HepG2 (cell line): ENCODE results near the gene BACH1. TPM values are rescaled to one million over a fixed set of nuclear protein-coding genes. Genes with fewer than 3 reads are reported as not detected.

Experiments
- CCDC6 ChIP-seq: sonication (generic); formaldehyde crosslinking; IDR thresholded peaks from 2 replicates; pipeline ENCODE4 v1.8.1; 2022; ENCODE audit warnings: mild to moderate bottlenecking, missing genetic modification reagents, moderate library complexity
- GLI4 ChIP-seq: sonication (generic); formaldehyde crosslinking; IDR thresholded peaks from 2 replicates; pipeline ENCODE4 v1.5.1; 2020; ENCODE audit warnings: missing genetic modification reagents, mild to moderate bottlenecking, moderate library complexity, borderline replicate concordance
- JARID2 ChIP-seq: sonication (generic); formaldehyde crosslinking; IDR thresholded peaks from 2 replicates; pipeline ENCODE4 v1.8.1; 2023; ENCODE audit warnings: missing genetic modification reagents, inconsistent platforms; ENCODE audit not compliant: insufficient replicate concordance
- JUND ChIP-seq: sonication (generic); formaldehyde crosslinking; IDR thresholded peaks from 2 replicates; pipeline ENCODE4 v1.8.0; 2022; ENCODE audit warnings: mild to moderate bottlenecking, missing genetic modification reagents
- KDM5A ChIP-seq: fragments of 200-600 bp; sonication (generic); IDR thresholded peaks from 2 replicates; pipeline ENCODE4 v1.7.0; 2018; ENCODE audit warnings: antibody characterized with exemption, mild to moderate bottlenecking, low read length, borderline replicate concordance
- RFXANK ChIP-seq: IDR thresholded peaks from 2 replicates; pipeline ENCODE4 v1.6.1; 2016
- SMAD9 ChIP-seq: sonication (generic); formaldehyde crosslinking; IDR thresholded peaks from 2 replicates; pipeline ENCODE4 v1.5.1; 2020; ENCODE audit warnings: mild to moderate bottlenecking, missing genetic modification reagents
- SMYD3 ChIP-seq: sonication (generic); formaldehyde crosslinking; IDR thresholded peaks from 2 replicates; pipeline ENCODE4 v1.8.1; 2023; ENCODE audit warnings: mild to moderate bottlenecking, missing genetic modification reagents
- ZFP37 ChIP-seq: sonication (generic); formaldehyde crosslinking; IDR thresholded peaks from 2 replicates; pipeline ENCODE4 v1.4.0; 2020; ENCODE audit warnings: missing genetic modification reagents, borderline replicate concordance
- ZNF343 ChIP-seq: sonication (generic); formaldehyde crosslinking; IDR thresholded peaks from 2 replicates; pipeline ENCODE4 v1.4.0; 2020; ENCODE audit warnings: mild to moderate bottlenecking, missing genetic modification reagents
- ZNF44 ChIP-seq: sonication (generic); formaldehyde crosslinking; IDR thresholded peaks from 2 replicates; pipeline ENCODE4 v1.5.1; 2020; ENCODE audit warnings: mild to moderate bottlenecking, missing genetic modification reagents
- ZNF446 ChIP-seq: sonication (generic); formaldehyde crosslinking; IDR thresholded peaks from 2 replicates; pipeline ENCODE4 v1.5.0; 2020; ENCODE audit warnings: mild to moderate bottlenecking, missing genetic modification reagents
- ZNF468 ChIP-seq: sonication (generic); formaldehyde crosslinking; IDR thresholded peaks from 2 replicates; pipeline ENCODE4 v1.8.0; 2022; ENCODE audit warnings: mild to moderate bottlenecking, moderate library complexity, missing genetic modification reagents
- ZNF501 ChIP-seq: sonication (generic); formaldehyde crosslinking; IDR thresholded peaks from 2 replicates; pipeline ENCODE4 v1.5.1; 2020; ENCODE audit warnings: mild to moderate bottlenecking, moderate library complexity, missing genetic modification reagents
- ZNF670 ChIP-seq: sonication (generic); formaldehyde crosslinking; IDR thresholded peaks from 2 replicates; pipeline ENCODE4 v1.8.0; 2022; ENCODE audit warnings: mild to moderate bottlenecking, missing genetic modification reagents, borderline replicate concordance
- ZNF878 ChIP-seq: sonication (generic); formaldehyde crosslinking; IDR thresholded peaks from 2 replicates; pipeline ENCODE4 v1.8.1; 2023; ENCODE audit warnings: mild to moderate bottlenecking, missing genetic modification reagents, moderate library complexity
- polyA plus RNA-seq, 8 experiments: library from polyadenylated mRNA; depleted of rRNA in 3 of 8; stranded (reverse) in 7 of 8; unstranded in 1 of 8; fragments of >200 nt; fragmentation: Illumina TruSeq in 4 of 8; extraction: Trizol in 4 of 8; gene quantifications; 2 replicates each; pipeline versions ENCODE4 v1.2.1 to v1.2.3, GENCODE V29; 2011 to 2016; ENCODE audit warnings: low read depth in 4 of 8, missing spikeins in 1 of 8, mixed read lengths in 1 of 8; ENCODE audit not compliant: insufficient read depth in 1 of 8
- total RNA-seq, 5 experiments: library from RNA; depleted of rRNA; stranded (reverse); fragments of >200 nt; fragmentation: Illumina TruSeq; extraction: Trizol; gene quantifications; 2 replicates each; pipeline ENCODE4 v1.2.3, GENCODE V29; 2016; ENCODE audit warnings: low read depth in 1 of 5
- TF ChIP-seq, protein P1 (sequence below): sonication (generic); formaldehyde crosslinking; conservative IDR thresholded peaks from 2 replicates; pipeline ENCODE4 v1.8.0; 2022; ENCODE audit warnings: missing genetic modification reagents
- TF ChIP-seq, protein P2 (sequence below): conservative IDR thresholded peaks from 2 replicates; pipeline ENCODE4 v1.6.1; 2018; ENCODE audit warnings: missing genetic modification reagents
- TF ChIP-seq, protein P3 (sequence below): sonication (generic); formaldehyde crosslinking; IDR thresholded peaks from 2 replicates; pipeline ENCODE4 v1.5.0; 2020; ENCODE audit warnings: missing genetic modification reagents
- TF ChIP-seq, protein P4 (sequence below): sonication (generic); formaldehyde crosslinking; IDR thresholded peaks from 2 replicates; pipeline ENCODE4 v1.5.0; 2020; ENCODE audit warnings: missing genetic modification reagents, mild to moderate bottlenecking, borderline replicate concordance
- TF ChIP-seq, protein P5 (sequence below): sonication (generic); formaldehyde crosslinking; conservative IDR thresholded peaks from 2 replicates; pipeline ENCODE4 v1.8.0; 2022; ENCODE audit warnings: mild to moderate bottlenecking, moderate library complexity, missing genetic modification reagents
- TF ChIP-seq, protein P6 (sequence below): sonication (generic); formaldehyde crosslinking; IDR thresholded peaks from 2 replicates; pipeline ENCODE4 v1.4.0; 2020; ENCODE audit warnings: mild to moderate bottlenecking, missing genetic modification reagents

Gene BACH1
- total and polyA plus RNA-seq, 2 of the 13 experiments (the other 11 are each of a cell fraction or from before 2014, with no cell fraction given), result 16.5 to 51.7 TPM

DNA sequence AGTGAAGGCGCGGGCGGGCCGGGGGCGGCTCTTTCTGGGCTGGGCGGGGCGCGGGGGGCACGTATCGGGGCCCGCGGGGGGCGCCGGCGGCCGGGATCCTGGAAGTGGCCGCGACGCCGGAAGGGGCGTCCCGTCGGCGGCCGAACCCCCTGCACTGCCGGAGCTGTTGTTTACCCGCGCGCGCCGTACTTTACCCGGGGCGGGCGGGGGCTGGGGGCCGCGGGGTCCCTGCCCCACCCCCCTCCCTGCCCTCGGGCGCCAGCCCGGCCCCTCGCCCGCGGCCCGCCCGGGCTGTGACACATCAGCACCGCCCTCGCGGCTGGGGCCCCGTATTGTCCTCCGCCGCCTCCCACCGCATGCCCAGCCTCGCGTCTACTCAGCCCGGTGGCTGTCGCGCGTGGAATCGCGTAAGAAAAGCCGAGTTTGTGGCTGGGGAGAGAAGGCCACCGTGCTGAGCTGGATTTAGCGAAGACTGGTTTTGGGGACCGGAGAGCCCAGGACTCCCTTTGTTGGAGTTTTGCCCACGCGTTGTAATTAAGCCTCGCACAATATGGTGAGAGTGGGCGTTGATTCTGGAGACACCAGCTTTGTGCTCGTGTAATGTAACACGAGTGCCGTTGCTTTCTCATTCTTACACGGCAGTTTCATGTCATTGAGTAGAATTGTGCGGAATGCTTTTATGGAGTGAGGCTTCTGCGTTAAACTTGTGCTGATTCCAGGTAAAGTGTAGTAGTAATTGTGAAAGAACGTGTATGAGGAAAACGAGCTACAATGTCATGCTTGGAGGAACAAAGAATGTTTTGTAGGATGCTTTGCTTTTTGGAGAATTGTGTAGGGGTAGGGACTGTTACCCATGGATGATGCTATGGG lies 559 bp downstream of the BACH1 start (continued):
- TF ChIP-seq SMYD3, result no peak
- no peak for TF ChIP-seq RFXANK (CRISPR knock-in tag)
- peak; percentile 53; the same call in 1 of the 2 replicates for TF ChIP-seq ZNF670
- no peak for TF ChIP-seq GLI4 (CRISPR knock-in tag)
- TF ChIP-seq SMAD9 (CRISPR knock-in tag), result 0 out of 2 replicates have a peak, but pooled peaks have one; percentile 46
- no peak for TF ChIP-seq JUND
- TF ChIP-seq, protein P1, sequence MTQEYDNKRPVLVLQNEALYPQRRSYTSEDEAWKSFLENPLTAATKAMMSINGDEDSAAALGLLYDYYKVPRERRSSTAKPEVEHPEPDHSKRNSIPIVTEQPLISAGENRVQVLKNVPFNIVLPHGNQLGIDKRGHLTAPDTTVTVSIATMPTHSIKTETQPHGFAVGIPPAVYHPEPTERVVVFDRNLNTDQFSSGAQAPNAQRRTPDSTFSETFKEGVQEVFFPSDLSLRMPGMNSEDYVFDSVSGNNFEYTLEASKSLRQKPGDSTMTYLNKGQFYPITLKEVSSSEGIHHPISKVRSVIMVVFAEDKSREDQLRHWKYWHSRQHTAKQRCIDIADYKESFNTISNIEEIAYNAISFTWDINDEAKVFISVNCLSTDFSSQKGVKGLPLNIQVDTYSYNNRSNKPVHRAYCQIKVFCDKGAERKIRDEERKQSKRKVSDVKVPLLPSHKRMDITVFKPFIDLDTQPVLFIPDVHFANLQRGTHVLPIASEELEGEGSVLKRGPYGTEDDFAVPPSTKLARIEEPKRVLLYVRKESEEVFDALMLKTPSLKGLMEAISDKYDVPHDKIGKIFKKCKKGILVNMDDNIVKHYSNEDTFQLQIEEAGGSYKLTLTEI (CRISPR knock-in tag), result no peak
- TF ChIP-seq ZFP37 (CRISPR knock-in tag), result no peak
- peak; percentile 81 for TF ChIP-seq ZNF501 (CRISPR knock-in tag)
- TF ChIP-seq CCDC6 (CRISPR knock-in tag), result peak; percentile 65; the same call in 1 of the 2 replicates
- TF ChIP-seq ZNF44 (CRISPR knock-in tag), result no peak
- TF ChIP-seq ZNF343 (CRISPR knock-in tag), result no peak
- no peak for TF ChIP-seq JARID2
- TF ChIP-seq KDM5A, result no peak; the same call in 1 of the 2 replicates
- TF ChIP-seq, protein P2, sequence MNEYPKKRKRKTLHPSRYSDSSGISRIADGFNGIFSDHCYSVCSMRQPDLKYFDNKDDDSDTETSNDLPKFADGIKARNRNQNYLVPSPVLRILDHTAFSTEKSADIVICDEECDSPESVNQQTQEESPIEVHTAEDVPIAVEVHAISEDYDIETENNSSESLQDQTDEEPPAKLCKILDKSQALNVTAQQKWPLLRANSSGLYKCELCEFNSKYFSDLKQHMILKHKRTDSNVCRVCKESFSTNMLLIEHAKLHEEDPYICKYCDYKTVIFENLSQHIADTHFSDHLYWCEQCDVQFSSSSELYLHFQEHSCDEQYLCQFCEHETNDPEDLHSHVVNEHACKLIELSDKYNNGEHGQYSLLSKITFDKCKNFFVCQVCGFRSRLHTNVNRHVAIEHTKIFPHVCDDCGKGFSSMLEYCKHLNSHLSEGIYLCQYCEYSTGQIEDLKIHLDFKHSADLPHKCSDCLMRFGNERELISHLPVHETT (CRISPR knock-in tag), result peak; percentile 73; the same call in 1 of the 2 replicates
- TF ChIP-seq, protein P3, sequence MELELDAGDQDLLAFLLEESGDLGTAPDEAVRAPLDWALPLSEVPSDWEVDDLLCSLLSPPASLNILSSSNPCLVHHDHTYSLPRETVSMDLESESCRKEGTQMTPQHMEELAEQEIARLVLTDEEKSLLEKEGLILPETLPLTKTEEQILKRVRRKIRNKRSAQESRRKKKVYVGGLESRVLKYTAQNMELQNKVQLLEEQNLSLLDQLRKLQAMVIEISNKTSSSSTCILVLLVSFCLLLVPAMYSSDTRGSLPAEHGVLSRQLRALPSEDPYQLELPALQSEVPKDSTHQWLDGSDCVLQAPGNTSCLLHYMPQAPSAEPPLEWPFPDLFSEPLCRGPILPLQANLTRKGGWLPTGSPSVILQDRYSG (CRISPR knock-in tag), result no peak
- TF ChIP-seq ZNF878 (CRISPR knock-in tag), result no peak
- no peak; the same call in 1 of the 2 replicates for TF ChIP-seq ZNF468 (CRISPR knock-in tag)
- TF ChIP-seq, protein P4, sequence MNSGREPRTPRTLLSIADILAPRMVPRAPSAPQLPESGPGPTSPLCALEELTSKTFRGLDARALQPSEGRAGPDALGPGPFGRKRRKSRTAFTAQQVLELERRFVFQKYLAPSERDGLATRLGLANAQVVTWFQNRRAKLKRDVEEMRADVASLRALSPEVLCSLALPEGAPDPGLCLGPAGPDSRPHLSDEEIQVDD (CRISPR knock-in tag), result 0 out of 2 replicates have a peak, but pooled peaks have one; percentile 29
- TF ChIP-seq ZNF446 (CRISPR knock-in tag), result no peak
- TF ChIP-seq, protein P5, sequence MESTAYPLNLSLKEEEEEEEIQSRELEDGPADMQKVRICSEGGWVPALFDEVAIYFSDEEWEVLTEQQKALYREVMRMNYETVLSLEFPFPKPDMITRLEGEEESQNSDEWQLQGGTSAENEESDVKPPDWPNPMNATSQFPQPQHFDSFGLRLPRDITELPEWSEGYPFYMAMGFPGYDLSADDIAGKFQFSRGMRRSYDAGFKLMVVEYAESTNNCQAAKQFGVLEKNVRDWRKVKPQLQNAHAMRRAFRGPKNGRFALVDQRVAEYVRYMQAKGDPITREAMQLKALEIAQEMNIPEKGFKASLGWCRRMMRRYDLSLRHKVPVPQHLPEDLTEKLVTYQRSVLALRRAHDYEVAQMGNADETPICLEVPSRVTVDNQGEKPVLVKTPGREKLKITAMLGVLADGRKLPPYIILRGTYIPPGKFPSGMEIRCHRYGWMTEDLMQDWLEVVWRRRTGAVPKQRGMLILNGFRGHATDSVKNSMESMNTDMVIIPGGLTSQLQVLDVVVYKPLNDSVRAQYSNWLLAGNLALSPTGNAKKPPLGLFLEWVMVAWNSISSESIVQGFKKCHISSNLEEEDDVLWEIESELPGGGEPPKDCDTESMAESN, result 0 out of 2 replicates have a peak, but pooled peaks have one; percentile 31
- TF ChIP-seq, protein P6, sequence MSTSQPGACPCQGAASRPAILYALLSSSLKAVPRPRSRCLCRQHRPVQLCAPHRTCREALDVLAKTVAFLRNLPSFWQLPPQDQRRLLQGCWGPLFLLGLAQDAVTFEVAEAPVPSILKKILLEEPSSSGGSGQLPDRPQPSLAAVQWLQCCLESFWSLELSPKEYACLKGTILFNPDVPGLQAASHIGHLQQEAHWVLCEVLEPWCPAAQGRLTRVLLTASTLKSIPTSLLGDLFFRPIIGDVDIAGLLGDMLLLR (CRISPR knock-in tag), result no peak
